ENCODE results near the gene MTERF2.

The MTERF2 gene

DNA sequence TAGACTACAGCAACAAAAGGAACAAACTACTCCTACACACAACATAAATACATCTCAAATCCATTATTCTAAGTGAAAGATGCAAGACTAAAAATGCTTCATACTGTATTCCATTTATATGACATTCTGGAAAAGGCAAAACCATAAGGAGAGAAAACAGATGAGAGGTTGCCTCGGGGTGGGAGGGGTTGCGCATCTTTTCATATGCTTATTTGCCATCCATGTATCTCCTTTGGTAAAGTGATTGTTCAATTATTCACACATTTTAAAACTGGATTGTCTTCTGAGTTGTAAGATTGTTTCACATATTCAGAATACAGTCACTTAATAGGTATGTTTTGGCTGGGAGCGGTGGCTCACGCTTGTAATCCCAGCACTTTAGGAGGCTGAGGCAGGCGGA, 36.4 kb downstream of the MTERF2 start:
- no peak for DNase-seq

- no peak for DNase-seq
Measured at GRCh38 chr12:106947461-106947860, 39.5 kb downstream of the MTERF2 start.

DNA sequence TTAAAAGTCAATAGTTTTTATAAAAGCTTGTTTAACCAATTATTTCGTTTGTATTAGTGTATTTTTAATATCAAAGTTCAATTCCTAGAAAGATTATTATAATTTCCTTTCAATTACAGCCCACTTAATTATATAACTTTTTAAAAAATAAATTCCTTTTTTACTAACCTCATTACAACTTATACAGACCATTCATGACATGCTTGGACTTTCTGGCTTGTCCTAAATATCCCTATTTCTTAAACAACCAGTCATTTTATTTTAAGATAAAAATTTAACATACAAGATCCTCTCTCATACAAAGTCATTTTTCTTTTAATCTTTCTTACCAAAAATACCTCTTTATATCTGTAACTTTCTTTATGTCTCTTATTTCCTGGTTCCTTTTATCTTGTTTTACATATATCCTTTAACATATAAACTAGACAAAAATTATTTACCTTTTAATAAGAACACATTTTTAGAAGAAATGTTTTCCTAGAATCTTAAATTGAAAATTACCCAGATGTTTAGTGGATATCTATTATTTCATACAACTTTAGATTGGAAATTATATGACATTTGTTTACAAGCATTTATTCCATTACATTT, 41.6 kb downstream of the MTERF2 start:
- DNase-seq, result no peak

DNA sequence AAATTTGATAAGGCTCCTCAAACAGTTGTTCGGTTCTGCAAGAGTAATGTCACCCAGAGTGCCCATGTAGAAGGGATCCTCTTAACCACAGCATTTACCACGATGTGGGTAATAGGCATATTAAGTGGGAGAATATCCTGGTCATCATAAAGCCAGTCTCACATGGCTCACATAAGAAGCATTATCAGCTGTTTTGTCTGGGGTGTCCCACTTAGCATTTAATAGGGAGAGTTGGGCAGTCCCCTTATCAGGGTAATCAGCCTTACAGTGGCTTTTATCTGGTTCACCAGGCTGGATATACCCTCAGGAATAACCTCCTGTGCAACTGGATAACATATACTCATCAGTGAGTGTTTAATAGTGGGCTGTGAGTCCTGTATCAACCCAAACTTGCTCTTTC, 44.2 kb downstream of the MTERF2 start:
- DNase-seq, result no peak

DNA sequence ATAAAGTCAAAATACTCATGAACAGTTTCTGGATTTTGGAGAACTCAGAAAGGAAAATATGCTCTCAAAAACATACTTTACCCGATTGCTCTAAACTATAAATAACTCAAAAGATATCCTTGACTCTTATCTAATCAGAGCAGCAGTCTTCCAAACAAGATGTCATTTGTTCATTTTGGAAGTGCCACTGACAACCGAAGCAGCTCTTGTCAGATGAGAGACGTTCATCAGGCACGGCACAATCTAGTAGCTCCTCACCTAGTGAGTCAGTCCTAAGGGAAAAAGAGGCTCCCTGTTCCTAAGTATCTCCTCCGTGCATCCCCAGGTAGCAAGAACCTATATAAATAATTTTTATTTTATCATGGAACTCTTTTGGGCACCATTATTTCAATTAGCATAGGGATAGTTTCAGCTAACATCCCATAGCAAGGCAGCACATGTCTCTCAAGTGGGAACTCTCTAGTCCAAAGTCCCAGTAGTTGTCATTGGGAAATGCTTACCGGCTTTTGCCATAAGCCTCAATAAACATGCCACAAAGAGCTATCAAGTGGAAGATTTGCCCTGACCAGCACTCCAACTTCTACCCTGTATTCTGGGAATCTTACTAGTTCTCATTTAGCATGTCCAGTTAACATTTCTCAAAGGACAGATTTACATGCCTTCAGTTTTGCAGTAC, 45.3 kb downstream of the MTERF2 start:
- DNase-seq, result no peak

DNA sequence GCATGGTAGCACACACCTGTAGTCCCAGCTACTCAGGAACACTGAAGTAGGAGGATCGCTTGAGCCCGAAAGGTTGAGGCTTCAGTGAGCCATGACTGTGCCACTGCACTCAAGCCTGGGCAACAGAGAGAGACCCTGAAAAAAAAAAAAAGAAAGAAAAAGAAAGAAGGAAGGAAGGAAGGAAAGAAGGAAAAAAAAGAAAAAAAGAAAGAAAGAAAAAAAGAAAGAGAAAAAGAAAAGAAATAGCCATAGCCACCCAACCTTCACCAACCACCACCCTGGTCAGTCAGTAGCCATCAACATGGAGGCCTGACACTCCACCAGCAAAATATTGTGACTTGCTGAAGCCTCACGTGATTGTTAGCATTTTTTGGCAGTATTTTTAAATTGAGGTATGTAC, 52.7 kb downstream of the MTERF2 start:
- DNase-seq, result no peak
